Measurements from ENCODE around the gene MYBPH.

MYBPH gene

DNA sequence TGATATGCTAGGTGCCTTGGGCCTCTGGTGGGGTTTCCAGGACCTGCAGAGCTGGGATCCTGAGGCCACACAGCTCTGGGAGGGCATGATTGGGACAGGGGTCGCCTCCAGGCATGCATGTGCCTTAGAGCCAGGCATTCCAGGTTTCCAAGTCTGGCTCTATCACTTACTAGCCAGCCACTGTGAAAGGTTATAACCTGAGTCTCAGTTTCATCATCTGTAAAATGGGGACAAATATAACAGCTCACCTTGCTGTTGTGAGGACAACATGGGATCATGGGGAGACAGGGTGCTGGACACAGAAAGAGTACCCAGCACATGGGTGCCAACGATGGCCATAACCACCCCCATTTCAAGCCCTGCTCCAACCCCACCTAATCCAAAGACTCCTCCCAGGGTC, 8.2 kb upstream of the MYBPH start:
- Histone ChIP-seq H3K9ac (ENCODE audit: low read length) (no peak overlapping the region), H3K4me3 (ENCODE audit: low read length) (no peak overlapping the region), H3K27me3 (ENCODE audit: control insufficient read depth, insufficient read depth, low read length) (no peaks in the 10 kb centered on the region), H3K27ac (ENCODE audit: low read depth, low read length) (no peak overlapping the region), H3K36me3 (ENCODE audit: control insufficient read depth, insufficient read depth, low read length) (no peaks in the 10 kb centered on the region), H3K4me1 (ENCODE audit: control insufficient read depth, insufficient read depth, low read length) (no peaks in the 10 kb centered on the region)

GRCh38 chr1:203182387-203182953, 6.8 kb upstream of the MYBPH start:
- no peaks in the 10 kb centered on the region for H3K36me3 ChIP-seq (ENCODE audit: control insufficient read depth, insufficient read depth, low read length)
- H3K4me3 ChIP-seq (ENCODE audit: low read length) = no peak overlapping the region
- H3K9ac ChIP-seq (ENCODE audit: low read length) = no peak overlapping the region
- H3K27ac ChIP-seq (ENCODE audit: low read depth, low read length) = no peak overlapping the region
- H3K4me1 ChIP-seq (ENCODE audit: control insufficient read depth, insufficient read depth, low read length) = no peaks in the 10 kb centered on the region
- H3K27me3 ChIP-seq (ENCODE audit: control insufficient read depth, insufficient read depth, low read length) = no peaks in the 10 kb centered on the region

DNA sequence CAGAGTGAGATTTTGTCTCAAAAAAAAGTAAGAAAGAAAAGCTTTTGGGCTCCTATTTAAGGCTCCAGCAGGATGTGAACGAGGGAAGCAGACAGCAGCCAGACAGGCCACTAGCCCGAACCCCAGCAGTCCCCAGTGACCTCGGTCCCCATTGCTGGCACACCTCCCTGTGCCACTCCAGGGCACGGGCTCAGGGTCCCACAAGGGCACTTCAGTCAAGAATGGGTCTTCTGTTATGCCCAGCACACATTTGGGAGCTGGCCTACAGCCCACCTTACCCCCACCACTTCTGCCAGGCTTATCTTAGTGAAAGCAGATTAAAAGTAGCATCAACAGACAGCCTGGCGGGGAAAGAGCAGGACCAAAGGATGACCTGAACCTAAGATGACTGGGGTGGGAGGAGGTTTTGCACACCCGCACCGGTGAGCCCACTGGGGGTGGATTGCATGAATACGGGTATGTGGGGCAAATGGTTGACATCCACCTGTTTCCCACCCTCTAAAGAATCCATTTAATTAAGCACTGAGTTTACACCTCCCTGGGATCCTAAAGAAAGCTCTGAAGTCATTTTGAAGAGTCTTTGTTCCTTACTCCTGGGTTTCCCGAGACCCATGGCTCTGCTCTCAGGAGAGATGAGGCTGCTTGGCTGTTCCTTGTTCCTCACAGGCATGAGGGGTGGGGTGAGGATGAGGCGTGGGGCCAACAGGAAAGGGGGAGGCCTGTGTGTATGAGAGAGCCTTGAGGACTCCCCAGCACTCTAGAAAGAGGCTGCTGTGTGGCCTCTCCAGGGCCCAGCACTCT, 6.2 kb upstream of the MYBPH start:
- Histone ChIP-seq H3K27ac (ENCODE audit: low read depth, low read length) (no peak overlapping the region), H3K9ac (ENCODE audit: low read length) (no peak overlapping the region), H3K36me3 (ENCODE audit: control insufficient read depth, insufficient read depth, low read length) (no peaks in the 10 kb centered on the region), H3K4me1 (ENCODE audit: control insufficient read depth, insufficient read depth, low read length) (no peaks in the 10 kb centered on the region), H3K4me3 (ENCODE audit: low read length) (no peak overlapping the region), H3K27me3 (ENCODE audit: control insufficient read depth, insufficient read depth, low read length) (no peaks in the 10 kb centered on the region)

DNA sequence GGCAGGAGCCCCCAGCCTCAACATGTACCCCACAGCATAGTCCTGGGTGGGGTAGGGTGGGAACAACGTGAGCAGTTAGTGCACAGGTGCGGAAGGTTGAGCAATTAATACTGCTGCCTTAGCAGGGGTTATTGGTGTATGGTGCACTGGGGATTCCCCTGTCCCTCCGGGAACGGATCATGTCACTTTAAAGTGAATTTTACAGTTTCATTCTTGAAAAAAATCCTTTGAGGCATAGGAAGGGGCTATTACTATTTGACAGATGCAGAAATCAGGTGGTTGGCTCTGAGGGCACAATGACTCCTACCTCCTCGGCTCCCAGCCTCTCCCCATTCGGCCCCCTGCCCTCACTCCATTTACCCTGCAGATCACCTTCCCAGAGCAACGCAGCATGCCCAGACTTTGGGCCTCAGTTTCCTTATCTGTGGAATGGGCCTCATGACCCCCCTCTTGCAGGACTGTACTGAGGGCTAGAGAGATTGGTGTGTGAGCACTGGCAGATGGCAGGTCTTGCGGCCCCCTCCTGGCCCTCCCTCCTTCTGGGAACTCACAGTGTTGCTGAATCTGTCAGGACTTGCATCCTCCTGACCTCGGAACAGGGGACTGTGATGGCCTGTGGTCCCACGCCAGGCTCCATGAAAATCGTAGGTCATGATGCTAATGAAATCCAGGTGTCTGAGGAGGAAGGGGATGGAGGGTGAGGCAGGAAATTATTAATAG, 5.1 kb upstream of the MYBPH start:
- no peak overlapping the region for H3K4me3 ChIP-seq (ENCODE audit: low read length)
- no peak overlapping the region for H3K27ac ChIP-seq (ENCODE audit: low read depth, low read length)
- no peaks in the 10 kb centered on the region for H3K4me1 ChIP-seq (ENCODE audit: control insufficient read depth, insufficient read depth, low read length)
- H3K27me3 ChIP-seq (ENCODE audit: control insufficient read depth, insufficient read depth, low read length) = no peaks in the 10 kb centered on the region
- no peaks in the 10 kb centered on the region for H3K36me3 ChIP-seq (ENCODE audit: control insufficient read depth, insufficient read depth, low read length)
- H3K9ac ChIP-seq (ENCODE audit: low read length) = no peak overlapping the region

GRCh38 chr1:203179667-203180005, 4.0 kb upstream of the MYBPH start:
- Histone ChIP-seq H3K36me3 (ENCODE audit: control insufficient read depth, insufficient read depth, low read length) (no peaks in the 10 kb centered on the region), H3K4me1 (ENCODE audit: control insufficient read depth, insufficient read depth, low read length) (no peaks in the 10 kb centered on the region), H3K27ac (ENCODE audit: low read depth, low read length) (no peak overlapping the region), H3K4me3 (ENCODE audit: low read length) (no peak overlapping the region), H3K9ac (ENCODE audit: low read length) (no peak overlapping the region), H3K27me3 (ENCODE audit: control insufficient read depth, insufficient read depth, low read length) (no peaks in the 10 kb centered on the region)

- Histone ChIP-seq H3K4me1 (ENCODE audit: control insufficient read depth, insufficient read depth, low read length) (no peaks in the 10 kb centered on the region), H3K27ac (ENCODE audit: low read depth, low read length) (no peak overlapping the region), H3K9ac (ENCODE audit: low read length) (no peak overlapping the region), H3K36me3 (ENCODE audit: control insufficient read depth, insufficient read depth, low read length) (no peaks in the 10 kb centered on the region), H3K4me3 (ENCODE audit: low read length) (no peak overlapping the region), H3K27me3 (ENCODE audit: control insufficient read depth, insufficient read depth, low read length) (no peaks in the 10 kb centered on the region)
These were observed 3.4 kb upstream of the MYBPH start for GRCh38 chr1:203178821-203179666.

DNA sequence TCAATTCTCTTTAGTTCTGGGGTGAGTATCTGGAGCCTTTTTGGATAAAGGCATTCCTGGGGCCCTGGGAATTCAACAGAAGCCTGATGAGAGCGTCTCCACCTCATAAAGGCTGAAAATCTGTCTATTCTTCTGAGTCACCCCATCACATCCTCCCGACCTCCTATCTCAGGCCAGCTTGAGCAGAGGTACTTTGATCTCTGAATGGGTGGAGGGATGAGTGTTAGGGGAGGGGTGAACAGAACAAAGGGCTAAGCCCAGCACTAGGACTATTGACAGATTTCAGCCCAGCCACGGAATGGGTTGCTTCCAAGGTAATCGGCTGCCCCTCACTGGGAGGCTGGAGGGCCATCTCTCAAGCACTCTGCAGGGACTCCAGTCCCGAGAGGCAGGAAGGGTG, 2.5 kb upstream of the MYBPH start:
- no peak overlapping the region for H3K4me3 ChIP-seq (ENCODE audit: low read length)
- no peaks in the 10 kb centered on the region for H3K27me3 ChIP-seq (ENCODE audit: control insufficient read depth, insufficient read depth, low read length)
- no peak overlapping the region for H3K9ac ChIP-seq (ENCODE audit: low read length)
- H3K36me3 ChIP-seq (ENCODE audit: control insufficient read depth, insufficient read depth, low read length) = no peaks in the 10 kb centered on the region
- no peak overlapping the region for H3K27ac ChIP-seq (ENCODE audit: low read depth, low read length)
- no peaks in the 10 kb centered on the region for H3K4me1 ChIP-seq (ENCODE audit: control insufficient read depth, insufficient read depth, low read length)

DNA sequence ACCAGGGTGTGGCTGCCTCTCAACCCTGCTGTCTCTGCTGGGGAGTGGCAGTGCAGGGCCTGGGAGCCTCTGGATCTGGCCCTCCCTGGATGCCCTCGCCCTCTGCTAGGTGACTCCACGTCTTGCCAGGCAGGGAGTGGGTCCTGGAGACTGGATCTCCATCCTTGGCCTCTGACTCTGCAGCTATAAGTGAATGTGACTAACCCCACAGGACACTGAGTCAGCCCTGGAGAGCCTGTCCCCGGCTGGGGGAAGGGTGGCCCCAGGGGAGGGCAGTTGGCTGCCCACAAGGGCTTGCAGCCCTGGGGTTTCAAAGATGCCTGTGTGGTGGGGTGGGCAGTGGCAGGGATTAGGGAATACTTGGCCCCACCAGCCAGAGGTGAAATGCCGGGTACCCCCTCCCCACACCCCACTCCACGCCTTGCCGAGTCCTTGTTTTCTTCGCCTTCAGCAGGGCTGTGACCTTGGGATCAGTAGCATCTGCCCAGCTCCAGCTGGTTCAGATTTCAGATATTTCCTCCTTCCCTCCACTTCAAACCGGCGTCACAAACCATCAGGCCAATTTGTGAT, 1.9 kb upstream of the MYBPH start:
- no peaks in the 10 kb centered on the region for H3K36me3 ChIP-seq (ENCODE audit: control insufficient read depth, insufficient read depth, low read length)
- H3K27ac ChIP-seq (ENCODE audit: low read depth, low read length) = no peak overlapping the region
- H3K4me3 ChIP-seq (ENCODE audit: low read length) = no peak overlapping the region
- no peaks in the 10 kb centered on the region for H3K4me1 ChIP-seq (ENCODE audit: control insufficient read depth, insufficient read depth, low read length)
- no peaks in the 10 kb centered on the region for H3K27me3 ChIP-seq (ENCODE audit: control insufficient read depth, insufficient read depth, low read length)
- no peak overlapping the region for H3K9ac ChIP-seq (ENCODE audit: low read length)

GRCh38 chr1:203177036-203177405, 1.4 kb upstream of the MYBPH start:
- Histone ChIP-seq H3K36me3 (ENCODE audit: control insufficient read depth, insufficient read depth, low read length) (no peaks in the 10 kb centered on the region), H3K27me3 (ENCODE audit: control insufficient read depth, insufficient read depth, low read length) (no peaks in the 10 kb centered on the region), H3K9ac (ENCODE audit: low read length) (no peak overlapping the region), H3K27ac (ENCODE audit: low read depth, low read length) (no peak overlapping the region), H3K4me1 (ENCODE audit: control insufficient read depth, insufficient read depth, low read length) (no peaks in the 10 kb centered on the region), H3K4me3 (ENCODE audit: low read length) (no peak overlapping the region)

- no peak overlapping the region for H3K9ac ChIP-seq (ENCODE audit: low read length)
- no peak overlapping the region for H3K4me3 ChIP-seq (ENCODE audit: low read length)
- H3K27ac ChIP-seq (ENCODE audit: low read depth, low read length) = no peak overlapping the region
- H3K36me3 ChIP-seq (ENCODE audit: control insufficient read depth, insufficient read depth, low read length) = no peaks in the 10 kb centered on the region
- H3K4me1 ChIP-seq (ENCODE audit: control insufficient read depth, insufficient read depth, low read length) = no peaks in the 10 kb centered on the region
- no peaks in the 10 kb centered on the region for H3K27me3 ChIP-seq (ENCODE audit: control insufficient read depth, insufficient read depth, low read length)
These were observed 828 bp upstream of the MYBPH start for GRCh38 chr1:203176273-203177035.

- Histone ChIP-seq H3K9ac (ENCODE audit: low read length) (no peak overlapping the region), H3K36me3 (ENCODE audit: control insufficient read depth, insufficient read depth, low read length) (no peaks in the 10 kb centered on the region), H3K4me1 (ENCODE audit: control insufficient read depth, insufficient read depth, low read length) (no peaks in the 10 kb centered on the region), H3K27ac (ENCODE audit: low read depth, low read length) (no peak overlapping the region), H3K27me3 (ENCODE audit: control insufficient read depth, insufficient read depth, low read length) (no peaks in the 10 kb centered on the region), H3K4me3 (ENCODE audit: low read length) (no peak overlapping the region)
These were observed 208 bp upstream of the MYBPH start for GRCh38 chr1:203175827-203176241.

All from rectal smooth muscle tissue (tissue), 1 donor.